Skeletal muscle satellite cell (primary cell): Measurements from ENCODE around the gene TRAF3IP1.

Experiments used
- H3K27me3 ChIP-seq: 2 replicates; pipeline ENCODE4 v1.7.0; 2013; ENCODE audit warnings: low read length; ENCODE audit not compliant: control insufficient read depth, insufficient read depth
- H3K36me3 ChIP-seq: 2 replicates; pipeline ENCODE4 v1.7.0; 2013; ENCODE audit warnings: mild to moderate bottlenecking, control low read depth, low read length; ENCODE audit not compliant: insufficient read depth
- H3K4me1 ChIP-seq: 2 replicates; pipeline ENCODE4 v1.7.0; 2013; ENCODE audit warnings: low read length; ENCODE audit not compliant: control insufficient read depth, insufficient read depth
- H3K4me2 ChIP-seq: 2 replicates; pipeline ENCODE4 v1.7.0; 2013; ENCODE audit warnings: mild to moderate bottlenecking, low read length
- H3K4me3 ChIP-seq: 2 replicates; pipeline ENCODE4 v1.7.0; 2013; ENCODE audit warnings: low read length
- H3K9ac ChIP-seq: 2 replicates; pipeline ENCODE4 v1.7.0; 2013; ENCODE audit warnings: mild to moderate bottlenecking, low read depth, low read length, moderate library complexity
- H3K9me3 ChIP-seq: replicated peaks from 2 replicates; pipeline ENCODE4 v1.7.0; 2013; ENCODE audit warnings: mild to moderate bottlenecking, control low read depth, low read length

TRAF3IP1 gene

GRCh38 chr2:238406998-238407285 is 86.6 kb downstream of the TRAF3IP1 start:
- Histone ChIP-seq H3K9ac (no peak overlapping the region), H3K4me3 (no peak overlapping the region), H3K36me3 (peaks cover 5% of the 10 kb centered on the region), H3K27me3 (no peaks in the 10 kb centered on the region), H3K4me2 (no peak overlapping the region), H3K4me1 (no peaks in the 10 kb centered on the region), H3K9me3 (no peaks in the 10 kb centered on the region)

DNA sequence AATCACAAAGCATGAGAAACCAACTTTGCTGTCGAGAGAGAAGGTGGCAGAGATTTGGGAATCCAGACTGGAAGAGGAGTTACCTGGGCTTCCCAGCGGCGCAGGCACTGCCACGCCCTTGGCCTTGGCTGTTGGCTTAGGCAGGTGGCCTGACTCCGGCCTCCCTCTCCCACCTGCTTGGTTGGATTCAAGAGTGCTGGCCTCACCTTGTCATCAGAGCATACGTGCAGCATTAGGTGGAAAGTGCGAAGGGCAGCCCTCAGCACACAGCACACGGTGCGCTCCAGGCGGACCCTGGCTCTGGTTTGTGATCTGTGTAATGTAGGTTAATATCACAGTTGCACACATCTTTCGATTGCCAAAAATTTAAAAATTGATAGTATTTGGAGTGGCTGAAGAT is 87.2 kb downstream of the TRAF3IP1 start:
- Histone ChIP-seq H3K9me3 (no peaks in the 10 kb centered on the region), H3K4me2 (no peak overlapping the region), H3K9ac (no peak overlapping the region), H3K36me3 (peaks cover 5% of the 10 kb centered on the region), H3K4me1 (no peaks in the 10 kb centered on the region), H3K4me3 (no peak overlapping the region), H3K27me3 (no peaks in the 10 kb centered on the region)

GRCh38 chr2:238408615-238409340 is 88.5 kb downstream of the TRAF3IP1 start:
- Histone ChIP-seq H3K4me2 (no peak overlapping the region), H3K4me1 (no peaks in the 10 kb centered on the region), H3K9me3 (no peaks in the 10 kb centered on the region), H3K9ac (no peak overlapping the region), H3K4me3 (no peak overlapping the region), H3K36me3 (no peaks in the 10 kb centered on the region), H3K27me3 (no peaks in the 10 kb centered on the region)

DNA sequence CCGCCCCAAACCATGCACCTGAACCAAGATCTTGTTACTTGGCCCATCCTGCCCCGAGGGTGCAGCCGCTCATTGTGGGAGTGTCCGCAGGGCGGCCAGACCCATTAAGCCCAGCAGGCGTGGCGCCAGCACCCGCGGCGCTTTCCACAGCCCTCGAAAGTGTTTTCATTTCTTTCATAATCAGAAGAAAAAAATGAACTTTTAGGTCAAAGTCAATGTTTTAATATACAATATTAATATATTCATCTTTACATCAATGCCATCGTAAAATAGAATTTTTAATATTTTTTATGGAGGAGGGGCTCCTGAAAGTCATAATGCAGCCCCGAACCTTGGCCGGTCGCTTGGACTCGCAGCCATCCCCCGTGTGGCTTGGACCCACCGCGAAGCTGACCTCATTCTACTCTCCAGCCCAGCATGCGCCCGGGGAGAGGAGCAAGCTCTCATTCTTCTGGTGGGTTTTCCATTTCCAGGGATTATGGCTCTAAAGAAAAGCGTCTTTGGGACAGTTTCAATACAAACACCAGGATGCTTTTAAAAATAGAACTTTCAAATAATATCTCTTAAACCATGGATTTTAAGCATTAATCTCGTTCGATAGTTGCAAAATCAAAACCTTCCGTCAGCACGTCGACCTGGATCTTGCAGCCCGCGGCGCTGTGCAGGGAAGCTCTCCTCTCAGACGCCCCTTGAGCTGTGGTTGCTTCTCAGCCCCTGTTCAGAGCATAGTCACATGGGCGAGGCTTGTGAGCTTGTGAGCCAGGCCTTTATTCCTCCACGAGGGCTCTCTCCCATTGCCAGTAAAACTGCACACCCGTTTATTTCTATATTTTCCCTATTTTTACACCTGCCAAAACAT is 89.3 kb downstream of the TRAF3IP1 start:
- no peak overlapping the region for H3K9ac ChIP-seq
- no peaks in the 10 kb centered on the region for H3K4me1 ChIP-seq
- H3K27me3 ChIP-seq, result no peaks in the 10 kb centered on the region
- H3K9me3 ChIP-seq, result no peaks in the 10 kb centered on the region
- no peaks in the 10 kb centered on the region for H3K36me3 ChIP-seq
- no peak overlapping the region for H3K4me2 ChIP-seq
- no peak overlapping the region for H3K4me3 ChIP-seq

DNA sequence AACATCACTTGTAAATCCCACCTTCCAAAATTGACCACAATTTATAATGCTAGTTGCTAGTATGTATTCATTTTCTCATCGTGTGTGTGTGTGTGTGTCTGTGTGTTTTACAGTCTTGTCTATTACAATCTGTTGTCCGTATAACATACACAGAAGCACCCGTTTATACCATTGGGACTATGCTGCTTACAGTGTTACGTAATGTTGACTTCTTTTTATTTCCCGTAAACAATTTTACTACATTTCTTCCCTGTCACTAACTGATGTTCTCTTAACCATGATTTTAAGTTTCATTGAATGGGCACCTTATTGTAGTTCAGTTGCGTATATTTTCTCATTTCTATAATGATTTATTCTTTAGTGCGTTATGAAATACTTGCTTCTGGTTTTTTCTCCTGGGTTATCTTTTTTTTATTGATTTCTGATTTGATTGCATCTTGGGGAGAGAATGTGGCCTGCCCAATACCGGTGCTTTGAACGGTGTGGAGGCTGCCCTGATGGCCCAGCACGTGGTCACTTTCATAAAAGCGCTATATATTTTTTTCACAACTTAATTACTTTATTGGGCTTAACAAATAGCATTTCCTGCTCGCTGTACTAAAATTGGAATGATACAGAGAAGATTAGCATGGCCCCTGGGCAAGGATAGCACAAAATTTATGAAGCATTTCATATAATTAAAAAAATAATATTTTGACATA is 91.9 kb downstream of the TRAF3IP1 start:
- H3K9ac ChIP-seq, result no peak overlapping the region
- no peaks in the 10 kb centered on the region for H3K9me3 ChIP-seq
- H3K4me1 ChIP-seq, result no peaks in the 10 kb centered on the region
- H3K36me3 ChIP-seq, result no peaks in the 10 kb centered on the region
- H3K4me3 ChIP-seq, result no peak overlapping the region
- no peaks in the 10 kb centered on the region for H3K27me3 ChIP-seq
- H3K4me2 ChIP-seq, result no peak overlapping the region

- Histone ChIP-seq H3K36me3 (no peaks in the 10 kb centered on the region), H3K9me3 (no peaks in the 10 kb centered on the region), H3K4me3 (no peak overlapping the region), H3K27me3 (no peaks in the 10 kb centered on the region), H3K4me1 (no peaks in the 10 kb centered on the region), H3K4me2 (no peak overlapping the region), H3K9ac (no peak overlapping the region)
Observed at GRCh38 chr2:238413368-238413767, 93.0 kb downstream of the TRAF3IP1 start.

DNA sequence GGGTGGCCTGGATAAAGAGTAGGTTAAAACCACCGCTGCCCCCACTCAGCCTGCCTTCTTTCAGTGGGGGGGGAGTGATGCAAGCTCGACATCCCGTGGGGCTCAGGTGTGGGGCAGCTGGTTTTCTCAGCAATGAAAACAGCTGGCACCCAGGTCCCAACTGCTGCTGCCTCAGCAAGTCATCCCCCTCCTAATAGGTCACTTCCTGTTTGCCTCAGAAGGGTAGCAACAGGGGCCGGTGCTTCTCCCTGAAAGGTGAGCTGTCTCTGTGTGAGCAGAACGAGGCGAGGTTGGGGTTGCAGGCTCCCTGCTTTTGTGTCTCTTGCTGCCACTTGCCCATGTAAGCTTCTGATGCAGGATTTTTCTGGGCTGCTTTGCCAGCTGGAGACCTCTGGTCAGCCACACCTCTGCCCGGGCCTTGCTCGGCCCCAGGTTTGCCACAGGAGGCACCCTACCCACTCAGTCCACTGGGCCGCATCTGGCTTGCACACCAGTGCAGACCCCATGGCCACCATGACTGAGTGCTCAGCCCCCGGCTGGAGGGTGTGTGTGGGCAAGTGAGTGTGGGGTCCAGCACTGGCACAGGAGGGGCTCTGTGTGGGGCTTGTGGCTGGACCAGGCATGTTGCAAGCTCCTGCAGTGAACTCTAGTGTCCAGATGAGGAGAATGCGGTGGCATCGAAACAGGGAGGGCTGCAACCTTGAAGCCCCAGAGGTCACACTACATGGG is 94.9 kb downstream of the TRAF3IP1 start:
- Histone ChIP-seq H3K9me3 (no peaks in the 10 kb centered on the region), H3K4me2 (no peak overlapping the region), H3K36me3 (no peaks in the 10 kb centered on the region), H3K4me1 (peaks cover 2% of the 10 kb centered on the region), H3K9ac (no peak overlapping the region), H3K4me3 (no peak overlapping the region), H3K27me3 (no peaks in the 10 kb centered on the region)

- Histone ChIP-seq H3K9ac (no peak overlapping the region), H3K4me1 (peaks cover 2% of the 10 kb centered on the region), H3K4me2 (no peak overlapping the region), H3K36me3 (no peaks in the 10 kb centered on the region), H3K27me3 (no peaks in the 10 kb centered on the region), H3K9me3 (no peaks in the 10 kb centered on the region), H3K4me3 (no peak overlapping the region)
Observed at GRCh38 chr2:238415893-238416292, 95.6 kb downstream of the TRAF3IP1 start.

GRCh38 chr2:238418196-238418998 is 98.1 kb downstream of the TRAF3IP1 start:
- Histone ChIP-seq H3K9me3 (no peaks in the 10 kb centered on the region), H3K36me3 (no peaks in the 10 kb centered on the region), H3K9ac (no peak overlapping the region)

GRCh38 chr2:238418999-238419546 is 98.8 kb downstream of the TRAF3IP1 start:
- H3K36me3 ChIP-seq, result no peaks in the 10 kb centered on the region
- no peaks in the 10 kb centered on the region for H3K9me3 ChIP-seq
- H3K4me3 ChIP-seq, result no peak overlapping the region
- H3K4me1 ChIP-seq, result peaks cover 13% of the 10 kb centered on the region
- no peaks in the 10 kb centered on the region for H3K27me3 ChIP-seq
- no peak overlapping the region for H3K9ac ChIP-seq
- no peak overlapping the region for H3K4me2 ChIP-seq

More at GRCh38 chr2:238418196-238418998, 98.1 kb downstream of the TRAF3IP1 start:
- Histone ChIP-seq H3K27me3 (no peaks in the 10 kb centered on the region), H3K4me3 (no peak overlapping the region), H3K4me1 (peaks cover 7% of the 10 kb centered on the region), H3K4me2 (no peak overlapping the region)
